WTC11 (cell line): ENCODE measurements around the gene RTCA.

Experiments used
- CTCF ChIP-seq: fragments of 200-600 bp; IDR thresholded peaks from 2 replicates; pipeline ENCODE4 v1.8.0; 2022; ENCODE audit warnings: antibody characterized with exemption
- ELF4 ChIP-seq: sonication (generic); formaldehyde crosslinking; IDR thresholded peaks from 2 replicates; pipeline ENCODE4 v1.8.1; 2022; ENCODE audit warnings: low read depth, mild to moderate bottlenecking, moderate library complexity, missing genetic modification reagents
- ERG ChIP-seq: fragments of 250-450 bp; sonication (Bioruptor Pico); IDR thresholded peaks from 2 replicates; pipeline ENCODE4 v1.8.0; 2021; ENCODE audit warnings: mild to moderate bottlenecking
- IRF1 ChIP-seq: sonication (generic); formaldehyde crosslinking; IDR thresholded peaks from 2 replicates; pipeline ENCODE4 v1.8.0; 2023; ENCODE audit warnings: missing genetic modification reagents
- NR2C2 ChIP-seq: sonication (generic); formaldehyde crosslinking; IDR thresholded peaks from 2 replicates; pipeline ENCODE4 v1.8.0; 2022; ENCODE audit warnings: mild to moderate bottlenecking, missing genetic modification reagents
- PREB ChIP-seq: sonication (generic); formaldehyde crosslinking; IDR thresholded peaks from 2 replicates; pipeline ENCODE4 v1.8.1; 2022; ENCODE audit warnings: mild to moderate bottlenecking, missing genetic modification reagents, moderate library complexity, borderline replicate concordance

- TF ChIP-seq ELF4: no peak
- no peak for TF ChIP-seq CTCF
- TF ChIP-seq PREB: no peak
- TF ChIP-seq IRF1 (CRISPR knock-in tag): no peak
- no peak for TF ChIP-seq ERG (CRISPR knock-in tag)
- TF ChIP-seq NR2C2 (CRISPR knock-in tag): no peak
Observed at GRCh38 chr1:100246738-100247137, 19.3 kb upstream of the RTCA start.
